Stimulated activated CD4-positive, alpha-beta T cell treated with anti-CD3 and anti-CD28 coated beads, Interleukin-15, amount 100 ng/mL, for 1 hour (primary cell): ENCODE results near the gene PRDM16.

Experiments used
- DNase-seq, 2 donors: peaks; one replicate each; pipeline ENCODE4 v3.0.0-alpha.2; 2020; ENCODE audit warnings: low read depth in 1 of 2, low spot score in 1 of 2

PRDM16 gene

GRCh38 chr1:3067671-3068563 is 1.1 kb upstream of the PRDM16 start:
- DNase-seq, result no peak

GRCh38 chr1:3069491-3070308 is 697 bp downstream of the PRDM16 start:
- no peak for DNase-seq

- no peak for DNase-seq
Observed at GRCh38 chr1:3070309-3070643, 1.3 kb downstream of the PRDM16 start.

- DNase-seq, result no peak
Observed at GRCh38 chr1:3070644-3071564, 1.9 kb downstream of the PRDM16 start.

- DNase-seq, result no peak
Observed at GRCh38 chr1:3071565-3072390, 2.8 kb downstream of the PRDM16 start.

- no peak for DNase-seq
Observed at GRCh38 chr1:3072391-3073185, 3.6 kb downstream of the PRDM16 start.

- no peak for DNase-seq
Observed at GRCh38 chr1:3073186-3073488, 4.1 kb downstream of the PRDM16 start.

GRCh38 chr1:3073489-3074296 is 4.7 kb downstream of the PRDM16 start:
- no peak for DNase-seq

GRCh38 chr1:3074297-3074741 is 5.3 kb downstream of the PRDM16 start:
- no peak for DNase-seq

GRCh38 chr1:3074800-3075199 is 5.8 kb downstream of the PRDM16 start:
- no peak for DNase-seq

- DNase-seq, result no peak
Observed at GRCh38 chr1:3075666-3076362, 6.8 kb downstream of the PRDM16 start.

- DNase-seq, result no peak
Observed at GRCh38 chr1:3076363-3076740, 7.3 kb downstream of the PRDM16 start.

GRCh38 chr1:3077081-3077480 is 8.1 kb downstream of the PRDM16 start:
- no peak for DNase-seq

- DNase-seq, result no peak
Observed at GRCh38 chr1:3077561-3077960, 8.6 kb downstream of the PRDM16 start.

GRCh38 chr1:3078430-3078861 is 9.4 kb downstream of the PRDM16 start:
- no peak for DNase-seq

- no peak for DNase-seq
Observed at GRCh38 chr1:3078871-3079270, 9.9 kb downstream of the PRDM16 start.

- no peak for DNase-seq
Observed at GRCh38 chr1:3079381-3080052, 10.5 kb downstream of the PRDM16 start.
